ENCODE results near the gene ARHGAP19. TPM values are rescaled to one million over a fixed set of nuclear protein-coding genes. Genes with fewer than 3 reads are reported as not detected.

ARHGAP19 gene
- polyA plus RNA-seq, 1 of the 3 experiments (the other 2 are of a cell fraction), result 3.8 TPM

DNA sequence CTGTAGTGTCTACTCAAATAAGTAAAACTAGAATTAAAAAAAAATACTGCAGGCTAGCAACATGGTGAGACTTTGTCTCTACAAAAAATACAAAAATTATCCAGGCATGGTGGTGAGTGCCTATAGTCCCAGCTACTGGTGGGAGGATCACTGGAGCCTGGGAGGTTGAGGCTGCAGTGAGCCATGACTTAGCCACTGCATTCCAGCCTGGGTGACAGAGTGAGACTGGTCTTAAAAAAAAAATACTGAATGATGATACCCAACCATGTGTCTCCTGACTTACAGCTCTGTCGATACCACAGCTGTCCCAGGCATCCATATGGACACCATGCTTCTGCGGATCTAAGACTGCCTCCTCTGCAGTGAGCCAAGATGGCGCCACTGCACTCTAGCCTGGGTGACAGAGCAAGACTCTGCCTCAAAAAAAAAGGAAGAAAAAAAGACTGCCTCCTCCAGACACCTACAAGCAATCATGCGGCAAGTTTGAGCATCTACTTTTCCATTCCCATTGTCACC, 18.7 kb upstream of the ARHGAP19 start:
- H3K79me2 ChIP-seq (ENCODE audit: insufficient read depth), result no peaks in the 10 kb centered on the region
- H3F3A ChIP-seq (replicated peaks; ENCODE audit: insufficient read depth), result no peaks in the 10 kb centered on the region
- no peaks in the 10 kb centered on the region for H3K4me1 ChIP-seq (ENCODE audit: control insufficient read depth in 1 of 2, insufficient read depth in 2 of 2, low read depth in 1 of 2, low read length in 1 of 2)
- H3K4me2 ChIP-seq, result no peak overlapping the region
- H3K36me3 ChIP-seq (replicated peaks in 1 of 2; ENCODE audit: control insufficient read depth in 1 of 2, insufficient read depth in 2 of 2, low read length in 1 of 2), result no peaks in the 10 kb centered on the region
- no peaks in the 10 kb centered on the region for H3K27me3 ChIP-seq (ENCODE audit: insufficient read depth)
- no peak overlapping the region for H2AFZ ChIP-seq (ENCODE audit: low read depth)
- H3K9me3 ChIP-seq, result no peaks in the 10 kb centered on the region
- ChIA-PET POLR2A (no interaction called here), CTCF (interaction anchor here (1.5 kb wide), 2 partner anchors 8 to 238 kb away, joined by 3 to 7 read pairs; partner anchors contain the start of gene FRAT1)
- TF ChIP-seq YY1 (IDR thresholded peaks at IDR 0.05; ENCODE audit: low read depth) (no peak), NFIC (IDR thresholded peaks at IDR 0.05; ENCODE audit: borderline replicate concordance) (no peak), RXRA (IDR thresholded peaks at IDR 0.05; ENCODE audit: borderline replicate concordance, low read depth) (no peak), RCOR1 (IDR thresholded peaks at IDR 0.05; ENCODE audit: low read length) (no peak), TCF12 (IDR thresholded peaks at IDR 0.05) (no peak), POLR2AphosphoS5 (IDR thresholded peaks at IDR 0.05; ENCODE audit: low read depth, low read length) (no peak), ELF1 (IDR thresholded peaks at IDR 0.05) (no peak)
- TF ChIP-seq, protein P1, sequence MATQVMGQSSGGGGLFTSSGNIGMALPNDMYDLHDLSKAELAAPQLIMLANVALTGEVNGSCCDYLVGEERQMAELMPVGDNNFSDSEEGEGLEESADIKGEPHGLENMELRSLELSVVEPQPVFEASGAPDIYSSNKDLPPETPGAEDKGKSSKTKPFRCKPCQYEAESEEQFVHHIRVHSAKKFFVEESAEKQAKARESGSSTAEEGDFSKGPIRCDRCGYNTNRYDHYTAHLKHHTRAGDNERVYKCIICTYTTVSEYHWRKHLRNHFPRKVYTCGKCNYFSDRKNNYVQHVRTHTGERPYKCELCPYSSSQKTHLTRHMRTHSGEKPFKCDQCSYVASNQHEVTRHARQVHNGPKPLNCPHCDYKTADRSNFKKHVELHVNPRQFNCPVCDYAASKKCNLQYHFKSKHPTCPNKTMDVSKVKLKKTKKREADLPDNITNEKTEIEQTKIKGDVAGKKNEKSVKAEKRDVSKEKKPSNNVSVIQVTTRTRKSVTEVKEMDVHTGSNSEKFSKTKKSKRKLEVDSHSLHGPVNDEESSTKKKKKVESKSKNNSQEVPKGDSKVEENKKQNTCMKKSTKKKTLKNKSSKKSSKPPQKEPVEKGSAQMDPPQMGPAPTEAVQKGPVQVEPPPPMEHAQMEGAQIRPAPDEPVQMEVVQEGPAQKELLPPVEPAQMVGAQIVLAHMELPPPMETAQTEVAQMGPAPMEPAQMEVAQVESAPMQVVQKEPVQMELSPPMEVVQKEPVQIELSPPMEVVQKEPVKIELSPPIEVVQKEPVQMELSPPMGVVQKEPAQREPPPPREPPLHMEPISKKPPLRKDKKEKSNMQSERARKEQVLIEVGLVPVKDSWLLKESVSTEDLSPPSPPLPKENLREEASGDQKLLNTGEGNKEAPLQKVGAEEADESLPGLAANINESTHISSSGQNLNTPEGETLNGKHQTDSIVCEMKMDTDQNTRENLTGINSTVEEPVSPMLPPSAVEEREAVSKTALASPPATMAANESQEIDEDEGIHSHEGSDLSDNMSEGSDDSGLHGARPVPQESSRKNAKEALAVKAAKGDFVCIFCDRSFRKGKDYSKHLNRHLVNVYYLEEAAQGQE (IDR thresholded peaks at IDR 0.05; ENCODE audit: low read depth, low read length), result no peak
- 88% methylated on average over 4 of the region's 4 CpGs for WGBS (ENCODE audit: low lambda C conversion rate)
- no peaks in the 10 kb centered on the region for H4K20me1 ChIP-seq (ENCODE audit: insufficient read depth)
- no peaks in the 10 kb centered on the region for H3K9me2 ChIP-seq
- no peak overlapping the region for H3K9ac ChIP-seq
- no peak for DNase-seq
- H3K4me3 ChIP-seq (ENCODE audit: low read depth in 2 of 2, low read length in 1 of 2), result no peak overlapping the region
- H3K27ac ChIP-seq (ENCODE audit: low read depth in 2 of 2, low read length in 1 of 2), result no peak overlapping the region

DNA sequence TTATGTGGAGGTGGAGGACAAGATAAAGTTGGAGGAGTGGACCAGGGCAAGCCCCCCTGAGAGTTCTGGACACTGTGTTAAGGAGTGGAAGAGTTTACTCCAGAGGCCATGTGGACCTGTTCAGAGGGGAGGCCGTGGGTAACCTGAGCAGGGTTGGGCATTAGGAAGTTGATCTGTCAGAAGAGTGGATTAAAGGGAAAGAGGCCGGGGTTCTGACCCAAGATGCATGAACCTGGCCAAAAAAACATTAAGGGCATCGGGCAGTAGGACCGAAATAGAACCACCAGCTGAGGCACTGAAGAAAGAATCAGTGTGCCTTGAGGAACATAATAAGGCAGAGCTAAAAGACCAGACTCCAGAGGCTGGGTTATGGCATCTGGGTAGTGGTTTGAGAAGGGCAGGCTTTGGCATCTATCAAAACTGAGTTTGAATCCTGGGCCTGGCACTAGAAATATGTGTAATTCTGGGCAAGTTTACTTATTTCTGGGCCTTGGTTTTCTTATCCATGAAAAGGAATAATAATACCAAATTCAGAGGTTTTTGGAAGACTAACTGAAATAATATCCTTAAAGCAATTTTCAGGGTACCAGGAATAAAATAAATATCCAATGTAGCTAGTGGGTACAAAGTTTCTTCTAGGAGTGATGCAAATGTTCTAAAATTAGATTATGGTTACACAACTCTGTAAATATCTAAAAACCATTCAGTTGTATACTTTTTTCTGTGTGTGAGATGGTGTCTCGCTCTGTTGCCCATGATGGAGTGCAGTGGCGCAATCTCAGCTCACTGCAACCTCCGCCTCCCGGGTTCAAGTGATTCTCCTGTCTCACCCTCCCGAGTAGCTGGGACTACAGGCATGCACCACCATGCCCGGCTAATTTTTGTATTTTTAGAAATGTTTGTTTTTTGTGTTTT, 15.7 kb upstream of the ARHGAP19 start:
- TF ChIP-seq, protein P2, sequence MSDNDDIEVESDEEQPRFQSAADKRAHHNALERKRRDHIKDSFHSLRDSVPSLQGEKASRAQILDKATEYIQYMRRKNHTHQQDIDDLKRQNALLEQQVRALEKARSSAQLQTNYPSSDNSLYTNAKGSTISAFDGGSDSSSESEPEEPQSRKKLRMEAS (IDR thresholded peaks at IDR 0.05; ENCODE audit: low read depth), result no peak
- TF ChIP-seq YY1 (IDR thresholded peaks at IDR 0.05; ENCODE audit: low read depth), result no peak
- no peak for TF ChIP-seq FOXM1 (IDR thresholded peaks at IDR 0.05; ENCODE audit: low read depth)
- no peak for TF ChIP-seq RXRA (IDR thresholded peaks at IDR 0.05; ENCODE audit: borderline replicate concordance, low read depth)
- TF ChIP-seq, protein P3, sequence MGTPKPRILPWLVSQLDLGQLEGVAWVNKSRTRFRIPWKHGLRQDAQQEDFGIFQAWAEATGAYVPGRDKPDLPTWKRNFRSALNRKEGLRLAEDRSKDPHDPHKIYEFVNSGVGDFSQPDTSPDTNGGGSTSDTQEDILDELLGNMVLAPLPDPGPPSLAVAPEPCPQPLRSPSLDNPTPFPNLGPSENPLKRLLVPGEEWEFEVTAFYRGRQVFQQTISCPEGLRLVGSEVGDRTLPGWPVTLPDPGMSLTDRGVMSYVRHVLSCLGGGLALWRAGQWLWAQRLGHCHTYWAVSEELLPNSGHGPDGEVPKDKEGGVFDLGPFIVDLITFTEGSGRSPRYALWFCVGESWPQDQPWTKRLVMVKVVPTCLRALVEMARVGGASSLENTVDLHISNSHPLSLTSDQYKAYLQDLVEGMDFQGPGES (IDR thresholded peaks at IDR 0.05; ENCODE audit: low read depth, low read length), result no peak
- no peak for TF ChIP-seq RAD21 (IDR thresholded peaks at IDR 0.05; ENCODE audit: low read length)
- H3K9ac ChIP-seq, result no peak overlapping the region
- no peak for DNase-seq
- ChIA-PET CTCF (interaction anchor here (0.6 kb wide), 1 partner anchor 883 kb away, joined by 3 read pairs; no protein-coding TSS in a partner anchor), POLR2A (no interaction called here)
- H3K9me2 ChIP-seq, result no peaks in the 10 kb centered on the region
- no peaks in the 10 kb centered on the region for H4K20me1 ChIP-seq (ENCODE audit: insufficient read depth)
- H3K9me3 ChIP-seq, result no peaks in the 10 kb centered on the region
- H3K4me1 ChIP-seq (ENCODE audit: control insufficient read depth in 1 of 2, insufficient read depth in 2 of 2, low read depth in 1 of 2, low read length in 1 of 2), result no peaks in the 10 kb centered on the region
- H3K27ac ChIP-seq (ENCODE audit: low read depth in 2 of 2, low read length in 1 of 2), result no peak overlapping the region
- H3F3A ChIP-seq (replicated peaks; ENCODE audit: insufficient read depth), result no peaks in the 10 kb centered on the region
- WGBS (ENCODE audit: low lambda C conversion rate), result 77% methylated on average over 10 of the region's 10 CpGs
- no peaks in the 10 kb centered on the region for H3K79me2 ChIP-seq (ENCODE audit: insufficient read depth)
- no peaks in the 10 kb centered on the region for H3K36me3 ChIP-seq (replicated peaks in 1 of 2; ENCODE audit: control insufficient read depth in 1 of 2, insufficient read depth in 2 of 2, low read length in 1 of 2)
- no peak overlapping the region for H2AFZ ChIP-seq (ENCODE audit: low read depth)
- no peaks in the 10 kb centered on the region for H3K27me3 ChIP-seq (ENCODE audit: insufficient read depth)
- no peak overlapping the region for H3K4me2 ChIP-seq
- no peak overlapping the region for H3K4me3 ChIP-seq (ENCODE audit: low read depth in 2 of 2, low read length in 1 of 2)
